Lung (tissue), 12 donors: ENCODE measurements around the gene KIF26A. TPM values are rescaled to one million over a fixed set of nuclear protein-coding genes. Genes with fewer than 3 reads are reported as not detected.
A peak's percentile ranks its signal among the peaks of the same experiment; 100 is the strongest.

Source experiments
- ATAC-seq: fragments of 200-7000 bp; cut with Tn5 transposase; one replicate; pipeline ENCODE4 v1.9.1; 2020; ENCODE audit warnings: moderate number of reproducible peaks; ENCODE audit not compliant: insufficient read depth, low FRiP score
- DNase-seq, 3 donors: peaks; one replicate each; pipeline ENCODE4 v3.0.0-alpha.2; 2013 to 2017
- H3K27ac ChIP-seq, 2 donors: one replicate each; pipeline ENCODE4 v1.5.1; 2013; ENCODE audit warnings: mild to moderate bottlenecking in 2 of 2, moderate library complexity in 2 of 2, control low read depth in 1 of 2, inconsistent platforms in 1 of 2, low read depth in 1 of 2, low read length in 1 of 2
- H3K27me3 ChIP-seq, 3 donors: one replicate each; pipeline ENCODE4 v1.5.1; 2013; ENCODE audit warnings: low read length in 2 of 3; ENCODE audit not compliant: control insufficient read depth in 3 of 3, insufficient read depth in 3 of 3
- H3K36me3 ChIP-seq, 4 donors: one replicate each; pipeline ENCODE4 v1.5.1; 2013; ENCODE audit warnings: low read length in 4 of 4, mild to moderate bottlenecking in 1 of 4, moderate library complexity in 1 of 4; ENCODE audit not compliant: control insufficient read depth in 4 of 4, insufficient read depth in 4 of 4
- H3K4me1 ChIP-seq, 5 donors: one replicate each; pipeline ENCODE4 v1.5.1; 2013; ENCODE audit warnings: low read length in 5 of 5, mild to moderate bottlenecking in 2 of 5, moderate library complexity in 1 of 5; ENCODE audit not compliant: control insufficient read depth in 5 of 5, insufficient read depth in 5 of 5
- H3K4me3 ChIP-seq: one replicate; pipeline ENCODE4 v1.5.1; 2013; ENCODE audit warnings: mild to moderate bottlenecking, control low read depth, moderate library complexity
- H3K9ac ChIP-seq, 2 donors: one replicate each; pipeline ENCODE4 v1.5.1; 2013; ENCODE audit warnings: low read length in 2 of 2, control low read depth in 1 of 2; ENCODE audit not compliant: insufficient read depth in 1 of 2
- H3K9me3 ChIP-seq, 4 donors: one replicate each; pipeline ENCODE4 v1.5.1; 2013; ENCODE audit warnings: low read length in 3 of 4, mild to moderate bottlenecking in 1 of 4, moderate library complexity in 1 of 4; ENCODE audit not compliant: control insufficient read depth in 4 of 4, insufficient read depth in 3 of 4
- WGBS, 2 donors: extraction: QIAGEN DNeasy Blood & Tissue Kit; methylation state at CpG; one replicate each; pipeline ENCODE4 v1.1.7; 2013; 5-methylcytosine and 5-hydroxymethylcytosine counted together
- polyA plus RNA-seq, 2 donors: library from polyadenylated mRNA; stranded (reverse); fragments of 200-250 nt; gene quantifications; one replicate each; pipeline ENCODE4 v1.2.1, GENCODE V29; 2013
- total RNA-seq, 2 donors: library from RNA; depleted of rRNA in 1 of 2; stranded (reverse); fragments of >200 nt in 1 of 2; gene quantifications; one replicate each; pipeline ENCODE4 v1.2.1, GENCODE V29; 2014 to 2021
- TF ChIP-seq, protein P1 (sequence below): IDR thresholded peaks from 2 replicates; pipeline ENCODE4 v1.5.1; 2012; ENCODE audit warnings: mild to moderate bottlenecking; ENCODE audit errors: control extremely low read depth, extremely low read depth
- donor health status: control.
- donor health status: control.
- donor health status: Bipolar disorder and iron deficiency.
- donor health status: healthy.
- donor health status: DM: yes; HTN: yes; CAD: no.

Gene KIF26A
- total and polyA plus RNA-seq, 4 donors = 2.4 to 11.4 (median 4.5) TPM

DNA sequence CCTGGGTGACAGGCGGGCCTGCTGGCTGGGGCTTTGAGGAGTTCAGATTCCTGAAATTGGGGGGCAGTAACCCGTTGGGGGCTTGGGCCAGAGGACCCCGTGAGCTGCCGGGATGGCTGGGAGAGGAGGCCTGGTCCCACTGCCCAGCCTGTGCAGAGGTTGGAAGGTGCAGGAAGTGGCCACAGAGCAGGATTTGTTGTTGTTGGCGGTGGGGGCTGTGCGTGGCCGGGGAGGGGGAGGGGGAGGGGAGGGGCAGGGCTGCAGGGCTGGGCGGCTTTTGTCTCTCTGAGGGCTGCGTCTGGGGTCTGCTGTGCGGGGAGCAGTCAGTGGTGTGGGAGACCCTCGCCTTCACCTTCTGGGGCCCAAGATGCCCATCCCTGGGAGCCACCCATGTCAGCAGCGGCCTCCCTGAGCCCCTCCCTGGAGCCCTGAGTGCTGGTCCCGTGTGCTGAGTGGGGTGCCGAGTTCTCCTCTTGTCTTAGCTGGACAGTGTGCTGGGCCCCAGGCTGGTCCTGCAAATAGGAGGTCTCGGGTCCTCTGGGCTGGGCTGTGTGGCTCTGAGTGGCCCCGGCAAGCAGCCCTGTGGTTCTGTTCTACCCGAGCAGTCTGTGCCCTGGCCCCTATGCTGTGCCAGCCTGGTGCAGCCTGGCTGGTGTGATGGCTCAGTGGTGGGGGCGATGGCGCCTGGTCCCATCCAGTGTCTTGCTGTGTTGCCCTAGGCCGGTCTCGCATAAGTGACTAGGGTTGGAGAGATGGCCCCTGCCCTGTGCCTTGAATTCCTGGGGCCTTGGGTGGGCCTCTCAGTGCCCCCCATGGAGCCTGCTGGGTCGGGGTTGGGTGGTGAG, 10.3 kb downstream of the KIF26A start:
- Histone ChIP-seq H3K27ac (peak overlapping the region in 1 of 2 donors; percentile 33), H3K27me3 (no peaks in the 10 kb centered on the region), H3K4me3 (no peak overlapping the region), H3K36me3 (no peaks in the 10 kb centered on the region), H3K4me1 (peaks cover 0 to 42% (median 11%) of the 10 kb centered on the region in 5 donors), H3K9me3 (no peaks in the 10 kb centered on the region), H3K9ac (no peak overlapping the region)
- TF ChIP-seq, protein P1, sequence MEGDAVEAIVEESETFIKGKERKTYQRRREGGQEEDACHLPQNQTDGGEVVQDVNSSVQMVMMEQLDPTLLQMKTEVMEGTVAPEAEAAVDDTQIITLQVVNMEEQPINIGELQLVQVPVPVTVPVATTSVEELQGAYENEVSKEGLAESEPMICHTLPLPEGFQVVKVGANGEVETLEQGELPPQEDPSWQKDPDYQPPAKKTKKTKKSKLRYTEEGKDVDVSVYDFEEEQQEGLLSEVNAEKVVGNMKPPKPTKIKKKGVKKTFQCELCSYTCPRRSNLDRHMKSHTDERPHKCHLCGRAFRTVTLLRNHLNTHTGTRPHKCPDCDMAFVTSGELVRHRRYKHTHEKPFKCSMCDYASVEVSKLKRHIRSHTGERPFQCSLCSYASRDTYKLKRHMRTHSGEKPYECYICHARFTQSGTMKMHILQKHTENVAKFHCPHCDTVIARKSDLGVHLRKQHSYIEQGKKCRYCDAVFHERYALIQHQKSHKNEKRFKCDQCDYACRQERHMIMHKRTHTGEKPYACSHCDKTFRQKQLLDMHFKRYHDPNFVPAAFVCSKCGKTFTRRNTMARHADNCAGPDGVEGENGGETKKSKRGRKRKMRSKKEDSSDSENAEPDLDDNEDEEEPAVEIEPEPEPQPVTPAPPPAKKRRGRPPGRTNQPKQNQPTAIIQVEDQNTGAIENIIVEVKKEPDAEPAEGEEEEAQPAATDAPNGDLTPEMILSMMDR = no peak
- ATAC-seq = no peak
- no peak for DNase-seq
- WGBS, 2 donors = 73 to 76% methylated on average over 20 to 22 of the region's 22 CpGs

DNA sequence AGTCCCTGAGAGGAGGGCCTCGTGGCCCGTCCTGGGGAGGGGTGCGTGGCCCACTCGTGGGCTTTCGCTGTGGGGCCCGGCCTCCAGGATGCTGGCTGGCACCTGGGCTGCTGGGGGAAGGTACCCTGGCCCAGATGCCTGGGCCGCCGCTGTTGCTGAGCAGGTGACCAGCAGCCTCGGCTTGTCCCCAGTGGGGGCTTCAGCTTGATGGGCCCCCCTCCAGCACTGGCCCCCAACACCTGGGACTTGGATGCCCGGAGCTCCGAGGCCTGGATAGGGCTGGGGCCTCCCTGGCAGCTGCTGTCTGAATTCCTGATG, 10.8 kb downstream of the KIF26A start:
- Histone ChIP-seq H3K27ac (no peak overlapping the region), H3K9me3 (no peaks in the 10 kb centered on the region), H3K9ac (no peak overlapping the region), H3K36me3 (no peaks in the 10 kb centered on the region), H3K27me3 (no peaks in the 10 kb centered on the region), H3K4me3 (no peak overlapping the region), H3K4me1 (peaks cover 0 to 42% (median 11%) of the 10 kb centered on the region in 5 donors)
- no peak for DNase-seq
- no peak for ATAC-seq
- WGBS, 2 donors = 84 to 87% methylated on average over 11 of the region's 11 CpGs
- TF ChIP-seq, protein P1 = no peak

DNA sequence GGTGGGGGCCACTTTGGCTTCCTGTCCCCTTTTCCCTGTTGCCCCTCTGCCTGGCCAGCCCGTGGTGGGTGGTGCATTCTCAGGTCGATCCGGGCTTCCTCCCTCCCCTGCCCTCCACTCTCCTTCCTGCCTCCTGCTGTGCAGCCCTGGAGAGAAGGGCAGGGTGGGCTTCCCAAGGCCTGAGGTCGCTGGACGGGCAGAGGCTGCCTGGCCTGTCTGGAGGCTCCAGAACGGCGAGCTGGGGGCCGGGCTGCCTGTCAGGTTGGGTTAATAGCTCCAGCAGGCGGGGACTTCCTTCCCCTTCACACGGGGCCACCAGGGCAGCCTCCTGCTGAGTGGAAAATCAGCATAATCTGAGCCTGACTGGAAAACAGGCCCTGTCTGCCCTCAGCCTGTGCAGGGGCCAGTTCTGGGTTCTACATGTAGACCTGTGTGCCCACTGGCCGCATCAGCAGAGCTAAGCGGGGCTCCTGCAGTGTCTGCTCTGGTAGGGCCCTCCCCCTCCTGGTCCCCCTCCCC, 11.3 kb downstream of the KIF26A start:
- WGBS, 2 donors = 19 to 22% methylated on average over 12 of the region's 12 CpGs
- peaks cover 0 to 40% (median 11%) of the 10 kb centered on the region in 5 donors for H3K4me1 ChIP-seq
- no peaks in the 10 kb centered on the region for H3K27me3 ChIP-seq
- DNase-seq (peak in 2 of 3 donors; percentile 77 to 79), ATAC-seq (no peak)
- no peak overlapping the region for H3K4me3 ChIP-seq
- H3K27ac ChIP-seq = no peak overlapping the region
- TF ChIP-seq, protein P1 = no peak
- H3K36me3 ChIP-seq = no peaks in the 10 kb centered on the region
- no peaks in the 10 kb centered on the region for H3K9me3 ChIP-seq
- H3K9ac ChIP-seq = no peak overlapping the region
